Esophagus squamous epithelium (tissue), 5 donors: ENCODE measurements around the gene COL16A1. TPM values are rescaled to one million over a fixed set of nuclear protein-coding genes. Genes with fewer than 3 reads are reported as not detected.

Experiments used
- DNase-seq: peaks from one replicate; lab custom pipeline; 2025; lab: John Stamatoyannopoulos, UW
- H3K27ac ChIP-seq, 4 donors: fragments of 200-600 bp; sonication (generic); one replicate each; pipeline ENCODE4 v1.5.1; 2016 to 2019; ENCODE audit warnings: mild to moderate bottlenecking in 1 of 4
- H3K27me3 ChIP-seq, 4 donors: fragments of 200-600 bp; sonication (generic); 1 replicate in 3 of 4; 2 replicates in 1 of 4; pipeline versions ENCODE4 v1.5.1 to v1.6.0; 2017 to 2021; ENCODE audit warnings: antibody characterized with exemption in 1 of 4
- H3K36me3 ChIP-seq, 3 donors: fragments of 200-600 bp; sonication (generic); one replicate each; pipeline ENCODE4 v1.5.1; 2016 to 2019
- H3K4me1 ChIP-seq, 3 donors: fragments of 200-600 bp; sonication (generic); one replicate each; pipeline ENCODE4 v1.5.1; 2017 to 2019
- H3K4me3 ChIP-seq, 4 donors: fragments of 200-600 bp; sonication (generic); 1 replicate in 3 of 4; 2 replicates in 1 of 4; pipeline ENCODE4 v1.5.1; 2016 to 2019; ENCODE audit warnings: mild to moderate bottlenecking in 2 of 4, moderate library complexity in 1 of 4
- H3K9me3 ChIP-seq, 3 donors: fragments of 200-600 bp; sonication (generic); one replicate each; pipeline ENCODE4 v1.5.1; 2016 to 2019
- POLR2A ChIP-seq, 4 donors: fragments of 450-650 bp; IDR thresholded peaks; one replicate each; pipeline ENCODE4 v1.6.1; 2017; ENCODE audit warnings: antibody characterized with exemption in 4 of 4, mild to moderate bottlenecking in 4 of 4, moderate library complexity in 3 of 4
- WGBS, 2 donors: methylation state at CpG; one replicate each; pipeline ENCODE4 v1.1.5; 2018; 5-methylcytosine and 5-hydroxymethylcytosine counted together
- intact Hi-C: fragments of 100-400 bp; cut with DNase I; formaldehyde crosslinking; loops from one replicate; pipeline ENCODE4 v1.15.0; 2022
- total RNA-seq, 4 donors: library from RNA; depleted of rRNA; stranded (reverse); fragments of >200 nt; gene quantifications; one replicate each; pipeline ENCODE4 v1.1.0, GENCODE V29; 2016
- TF ChIP-seq, protein P1 (sequence below), 6 experiments: fragments of 450-650 bp in 4 of 6; fragments of 200-600 bp in 2 of 6; sonication (generic) in 2 of 6; IDR thresholded peaks; one replicate each; pipeline ENCODE4 v1.5.1; 2016 to 2019; ENCODE audit warnings: antibody characterized with exemption in 6 of 6, mild to moderate bottlenecking in 4 of 6, moderate library complexity in 4 of 6
- donor health status: DM: yes; HTN: yes; CAD: no.

The COL16A1 gene
- total RNA-seq, 4 donors from 2014 or later = 8.8 to 35.5 (median 16.4) TPM

DNA sequence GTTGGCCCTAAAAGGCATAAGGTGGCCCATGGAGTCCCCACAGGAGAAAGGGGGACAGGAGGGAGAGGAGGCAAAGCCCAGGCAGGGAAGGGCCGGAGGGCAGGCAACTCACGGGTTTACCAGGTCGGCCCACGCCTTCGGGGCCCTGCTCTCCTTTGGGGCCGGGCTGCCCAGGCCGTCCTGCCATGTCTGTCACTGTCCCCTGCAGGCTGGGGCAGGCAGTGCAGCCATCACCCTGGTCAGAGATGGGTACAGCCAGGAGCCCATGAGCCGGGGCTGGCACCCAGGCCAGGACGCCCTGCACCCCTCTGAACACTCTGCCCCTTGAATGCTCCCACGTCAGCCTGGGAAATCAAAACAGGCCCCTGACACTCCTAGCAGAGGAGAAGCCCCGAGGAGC, 19.8 kb downstream of the COL16A1 start:
- intact Hi-C loops = no loop called here

DNA sequence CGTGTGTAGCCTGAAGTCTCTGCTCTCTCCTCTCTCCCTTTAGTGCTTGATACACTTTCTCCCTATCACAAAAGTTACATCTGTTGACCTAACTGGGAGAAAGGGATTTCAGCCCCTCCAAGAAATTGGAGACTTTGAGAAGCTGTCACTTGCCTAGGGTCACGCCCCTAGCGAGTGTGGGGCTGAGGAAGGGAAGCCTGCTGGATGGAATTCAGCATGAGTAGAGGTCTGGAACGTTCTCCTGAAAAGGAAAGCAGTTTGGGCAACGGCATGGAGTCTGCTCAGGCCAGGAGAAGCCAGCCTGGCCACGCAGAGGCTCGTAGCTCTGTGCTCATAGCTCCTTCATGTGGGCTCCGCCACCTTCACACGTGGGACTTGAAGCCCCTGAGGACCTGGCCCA, 22.4 kb downstream of the COL16A1 start:
- peak overlapping the region in 1 of 4 donors; percentile 23 for H3K27ac ChIP-seq
- no peak for DNase-seq
- TF ChIP-seq, protein P1, sequence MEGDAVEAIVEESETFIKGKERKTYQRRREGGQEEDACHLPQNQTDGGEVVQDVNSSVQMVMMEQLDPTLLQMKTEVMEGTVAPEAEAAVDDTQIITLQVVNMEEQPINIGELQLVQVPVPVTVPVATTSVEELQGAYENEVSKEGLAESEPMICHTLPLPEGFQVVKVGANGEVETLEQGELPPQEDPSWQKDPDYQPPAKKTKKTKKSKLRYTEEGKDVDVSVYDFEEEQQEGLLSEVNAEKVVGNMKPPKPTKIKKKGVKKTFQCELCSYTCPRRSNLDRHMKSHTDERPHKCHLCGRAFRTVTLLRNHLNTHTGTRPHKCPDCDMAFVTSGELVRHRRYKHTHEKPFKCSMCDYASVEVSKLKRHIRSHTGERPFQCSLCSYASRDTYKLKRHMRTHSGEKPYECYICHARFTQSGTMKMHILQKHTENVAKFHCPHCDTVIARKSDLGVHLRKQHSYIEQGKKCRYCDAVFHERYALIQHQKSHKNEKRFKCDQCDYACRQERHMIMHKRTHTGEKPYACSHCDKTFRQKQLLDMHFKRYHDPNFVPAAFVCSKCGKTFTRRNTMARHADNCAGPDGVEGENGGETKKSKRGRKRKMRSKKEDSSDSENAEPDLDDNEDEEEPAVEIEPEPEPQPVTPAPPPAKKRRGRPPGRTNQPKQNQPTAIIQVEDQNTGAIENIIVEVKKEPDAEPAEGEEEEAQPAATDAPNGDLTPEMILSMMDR (IDR thresholded peaks at IDR 0.05) = no peak
- no peak for TF ChIP-seq POLR2A (IDR thresholded peaks at IDR 0.05)
- peaks cover 0 to 3% (median 0%) of the 10 kb centered on the region in 4 donors for H3K27me3 ChIP-seq
- H3K4me3 ChIP-seq = no peak overlapping the region
- no peaks in the 10 kb centered on the region for H3K9me3 ChIP-seq
- peaks cover 0 to 34% (median 0%) of the 10 kb centered on the region in 3 donors for H3K36me3 ChIP-seq
- no peaks in the 10 kb centered on the region for H3K4me1 ChIP-seq
- 63% methylated on average over 5 of the region's 9 CpGs; no CpG with 5 or more reads in 1 of the 2 donors for WGBS, 2 donors
- intact Hi-C loops = no loop called here

More for the DNA sequence above, 19.8 kb downstream of the COL16A1 start:
- Histone ChIP-seq H3K36me3 (peaks cover 0 to 34% (median 0%) of the 10 kb centered on the region in 3 donors), H3K27ac (no peak overlapping the region), H3K27me3 (peaks cover 0 to 3% (median 0%) of the 10 kb centered on the region in 4 donors), H3K4me3 (no peak overlapping the region), H3K9me3 (no peaks in the 10 kb centered on the region), H3K4me1 (no peaks in the 10 kb centered on the region)
- WGBS, 2 donors = 63 to 67% methylated on average over 1 to 2 of the region's 11 CpGs
- no peak for TF ChIP-seq POLR2A (IDR thresholded peaks at IDR 0.05)
- TF ChIP-seq, protein P1 (IDR thresholded peaks at IDR 0.05) = peak in 4 of 6 experiments; percentile 14 to 51 (median 22)
- DNase-seq = no peak

DNA sequence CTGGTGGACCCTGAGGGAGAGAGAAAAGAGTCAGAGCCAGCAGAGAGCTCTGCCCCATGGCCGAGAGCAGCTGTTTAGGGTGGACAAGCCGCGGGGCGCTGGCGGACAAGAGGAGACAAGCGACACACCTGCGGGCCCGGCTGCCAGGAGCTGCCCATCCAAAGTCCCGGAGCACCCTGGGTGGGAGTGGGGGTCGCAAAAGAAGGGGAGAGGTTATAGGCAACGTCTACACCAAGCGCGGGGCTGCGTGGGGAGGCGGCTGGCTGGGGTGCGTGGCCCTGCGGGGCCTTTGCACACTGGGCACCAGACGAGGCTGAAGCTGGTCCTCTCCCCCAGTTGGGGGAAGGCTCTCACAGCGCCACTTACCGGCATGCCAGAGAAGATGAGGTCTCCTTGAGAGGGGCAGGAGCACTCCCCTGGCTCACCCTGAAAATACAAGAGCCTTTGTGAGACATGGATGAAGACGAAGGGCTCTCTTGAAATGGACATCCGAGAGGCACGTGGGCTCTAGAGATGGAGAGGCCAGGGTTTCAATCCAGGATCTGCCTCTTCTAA, 24.1 kb downstream of the COL16A1 start:
- 74 to 86% methylated on average over 7 to 14 of the region's 23 CpGs for WGBS, 2 donors
- H3K4me1 ChIP-seq = peaks cover 0 to 4% (median 0%) of the 10 kb centered on the region in 3 donors
- no peak for DNase-seq
- peaks cover 0 to 34% (median 0%) of the 10 kb centered on the region in 3 donors for H3K36me3 ChIP-seq
- H3K4me3 ChIP-seq = no peak overlapping the region
- H3K27me3 ChIP-seq = no peaks in the 10 kb centered on the region
- no peak overlapping the region for H3K27ac ChIP-seq
- no peak for TF ChIP-seq POLR2A (IDR thresholded peaks at IDR 0.05)
- TF ChIP-seq, protein P1 (IDR thresholded peaks at IDR 0.05) = no peak
- H3K9me3 ChIP-seq = no peaks in the 10 kb centered on the region
- intact Hi-C loops = no loop called here

DNA sequence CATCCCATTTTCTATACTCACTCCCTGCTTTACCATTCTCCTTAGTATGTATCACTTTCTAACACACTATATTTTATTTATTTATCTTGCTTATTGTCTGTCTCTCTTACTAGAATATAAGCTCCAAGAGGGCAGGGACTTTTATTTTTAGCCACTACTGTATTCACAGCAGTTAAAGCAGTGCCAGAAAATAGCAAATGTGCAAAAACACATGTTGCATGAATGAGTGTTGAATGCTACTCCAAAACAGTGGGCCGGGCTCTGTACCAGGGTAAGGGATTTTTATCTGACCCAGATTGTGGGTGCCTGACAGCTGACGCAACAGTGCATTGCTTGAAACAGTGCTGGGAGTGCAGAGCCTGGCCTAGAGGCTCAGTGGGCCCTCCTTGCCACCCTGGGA, 24.7 kb downstream of the COL16A1 start:
- TF ChIP-seq, protein P1 (IDR thresholded peaks at IDR 0.05) = no peak
- TF ChIP-seq POLR2A (IDR thresholded peaks at IDR 0.05) = no peak
- no peaks in the 10 kb centered on the region for H3K27me3 ChIP-seq
- H3K27ac ChIP-seq = no peak overlapping the region
- no peaks in the 10 kb centered on the region for H3K9me3 ChIP-seq
- peaks cover 0 to 34% (median 0%) of the 10 kb centered on the region in 3 donors for H3K36me3 ChIP-seq
- intact Hi-C loops = no loop called here
- peaks cover 0 to 6% (median 0%) of the 10 kb centered on the region in 3 donors for H3K4me1 ChIP-seq
- H3K4me3 ChIP-seq = no peak overlapping the region
- WGBS, 2 donors = 25 to 30% methylated on average over 2 of the region's 2 CpGs
- DNase-seq = no peak

DNA sequence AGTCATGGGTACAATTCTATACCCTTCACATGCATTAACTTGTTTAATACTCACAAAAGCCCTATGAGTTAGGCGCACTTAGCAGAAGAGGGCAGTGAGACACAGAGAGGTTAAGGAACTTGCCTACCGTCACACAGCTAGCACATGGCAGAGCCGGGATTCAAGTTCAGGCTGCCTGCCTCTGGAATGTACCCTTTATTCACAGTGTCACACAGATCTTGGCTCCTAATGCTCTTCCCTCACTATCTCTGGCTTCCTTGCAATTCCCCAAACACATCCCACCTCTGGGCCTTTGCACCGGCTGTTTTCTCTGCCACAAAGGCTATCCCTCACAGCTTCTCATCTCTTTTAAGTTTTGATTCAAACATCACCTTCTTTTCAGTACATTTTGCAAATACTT, 25.1 kb downstream of the COL16A1 start:
- WGBS, 2 donors = 85 to 89% methylated on average over 4 of the region's 4 CpGs
- TF ChIP-seq, protein P1 (IDR thresholded peaks at IDR 0.05) = no peak
- no peak for TF ChIP-seq POLR2A (IDR thresholded peaks at IDR 0.05)
- peaks cover 0 to 6% (median 0%) of the 10 kb centered on the region in 3 donors for H3K4me1 ChIP-seq
- H3K27ac ChIP-seq = no peak overlapping the region
- peaks cover 0 to 34% (median 0%) of the 10 kb centered on the region in 3 donors for H3K36me3 ChIP-seq
- no peaks in the 10 kb centered on the region for H3K27me3 ChIP-seq
- DNase-seq = no peak
- H3K9me3 ChIP-seq = no peaks in the 10 kb centered on the region
- intact Hi-C loops = no loop called here
- H3K4me3 ChIP-seq = no peak overlapping the region
